ENCODE measurements around the gene DDX3X.
"Not testable (repeated sequence)": the region's sequence is repeated elsewhere in the genome, so short reads cannot be mapped to it uniquely, and the experiment has no call there.

Gene DDX3X

DNA sequence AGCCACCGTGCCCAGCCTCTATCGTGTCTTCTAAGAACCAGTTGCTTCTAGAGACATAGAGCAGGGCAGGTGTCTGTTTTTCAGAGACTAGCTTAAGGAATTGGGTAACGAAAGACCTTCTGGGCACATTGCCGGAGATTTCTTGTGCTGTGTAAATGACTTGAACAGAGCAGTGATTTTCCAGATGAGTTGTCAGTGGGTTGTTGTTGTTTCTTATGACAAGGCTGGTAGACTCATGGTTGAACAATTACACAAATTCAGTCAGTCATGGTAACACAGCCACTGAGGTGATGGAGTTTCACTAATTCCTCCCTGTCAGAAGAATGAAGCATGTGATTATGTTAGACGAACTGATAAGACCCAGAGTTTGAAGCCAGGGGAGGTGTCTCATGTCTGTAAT is 20.5 kb upstream of the DDX3X start:
- no peak for DNase-seq (ENCODE audit: extremely low spot score)
- ChIA-PET POLR2A (interaction anchor here (0.6 kb wide), 2 partner anchors 20 to 28 kb away, joined by 3 to 4 read pairs; no protein-coding TSS in a partner anchor), CTCF (interaction anchor here (1.2 to 1.7 kb wide), 2 partner anchors 17 to 60 kb away, joined by 3 to 4 read pairs; no protein-coding TSS in a partner anchor)
- TF ChIP-seq, protein P1, sequence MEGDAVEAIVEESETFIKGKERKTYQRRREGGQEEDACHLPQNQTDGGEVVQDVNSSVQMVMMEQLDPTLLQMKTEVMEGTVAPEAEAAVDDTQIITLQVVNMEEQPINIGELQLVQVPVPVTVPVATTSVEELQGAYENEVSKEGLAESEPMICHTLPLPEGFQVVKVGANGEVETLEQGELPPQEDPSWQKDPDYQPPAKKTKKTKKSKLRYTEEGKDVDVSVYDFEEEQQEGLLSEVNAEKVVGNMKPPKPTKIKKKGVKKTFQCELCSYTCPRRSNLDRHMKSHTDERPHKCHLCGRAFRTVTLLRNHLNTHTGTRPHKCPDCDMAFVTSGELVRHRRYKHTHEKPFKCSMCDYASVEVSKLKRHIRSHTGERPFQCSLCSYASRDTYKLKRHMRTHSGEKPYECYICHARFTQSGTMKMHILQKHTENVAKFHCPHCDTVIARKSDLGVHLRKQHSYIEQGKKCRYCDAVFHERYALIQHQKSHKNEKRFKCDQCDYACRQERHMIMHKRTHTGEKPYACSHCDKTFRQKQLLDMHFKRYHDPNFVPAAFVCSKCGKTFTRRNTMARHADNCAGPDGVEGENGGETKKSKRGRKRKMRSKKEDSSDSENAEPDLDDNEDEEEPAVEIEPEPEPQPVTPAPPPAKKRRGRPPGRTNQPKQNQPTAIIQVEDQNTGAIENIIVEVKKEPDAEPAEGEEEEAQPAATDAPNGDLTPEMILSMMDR (IDR thresholded peaks at IDR 0.05; ENCODE audit: control extremely low read depth, extremely low read depth, low read depth, missing control alignments): no peak

DNA sequence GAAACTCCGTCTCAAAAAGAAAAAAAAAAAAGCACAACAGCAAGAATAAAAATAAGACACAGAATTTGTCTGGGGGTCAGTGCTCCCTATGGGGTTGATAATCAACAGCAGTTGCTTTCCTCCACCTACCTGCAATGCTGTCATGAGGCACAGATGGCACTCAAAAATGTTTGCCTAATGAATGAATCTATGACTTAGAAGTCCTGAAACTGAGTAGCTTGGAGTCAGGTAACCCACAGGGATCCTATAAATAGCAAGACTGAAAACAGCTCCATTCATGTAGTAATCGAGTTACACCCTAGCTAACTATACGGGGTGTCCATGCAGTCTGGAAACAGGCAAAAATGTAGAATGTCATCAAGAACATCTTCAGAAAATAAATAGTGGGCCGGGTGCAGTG is 19.8 kb upstream of the DDX3X start:
- ChIA-PET POLR2A (no interaction called here), CTCF (interaction anchor here (1.7 kb wide), 1 partner anchor 18 kb away, joined by 4 read pairs; no protein-coding TSS in a partner anchor)
- DNase-seq (ENCODE audit: extremely low spot score): no peak
- TF ChIP-seq, protein P1 (IDR thresholded peaks at IDR 0.05; ENCODE audit: control extremely low read depth, extremely low read depth, low read depth, missing control alignments): no peak

DNA sequence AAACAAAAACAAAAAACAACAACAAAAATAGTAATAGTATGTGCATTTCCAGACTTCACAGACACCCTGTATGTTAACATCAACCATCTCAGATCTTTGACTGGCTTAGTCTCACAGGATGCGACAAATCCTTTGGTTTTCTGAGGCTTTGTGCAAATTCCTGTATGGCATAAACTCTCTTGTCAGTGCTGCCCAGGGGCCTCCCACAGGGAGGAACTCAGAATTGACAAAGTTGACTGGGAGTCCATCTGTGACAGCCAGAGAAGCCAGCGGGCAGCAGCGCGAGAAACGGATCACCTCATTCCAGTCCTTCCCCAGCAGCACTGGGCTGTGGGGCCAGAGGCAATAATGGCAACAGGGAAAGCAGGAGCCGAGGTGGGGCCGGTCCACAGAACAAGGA is 19.1 kb upstream of the DDX3X start:
- CTCF ChIA-PET: no interaction called here
- DNase-seq (ENCODE audit: extremely low spot score): no peak
- TF ChIP-seq, protein P1 (IDR thresholded peaks at IDR 0.05; ENCODE audit: control extremely low read depth, extremely low read depth, low read depth, missing control alignments): no peak
- POLR2A ChIA-PET: no interaction called here

DNA sequence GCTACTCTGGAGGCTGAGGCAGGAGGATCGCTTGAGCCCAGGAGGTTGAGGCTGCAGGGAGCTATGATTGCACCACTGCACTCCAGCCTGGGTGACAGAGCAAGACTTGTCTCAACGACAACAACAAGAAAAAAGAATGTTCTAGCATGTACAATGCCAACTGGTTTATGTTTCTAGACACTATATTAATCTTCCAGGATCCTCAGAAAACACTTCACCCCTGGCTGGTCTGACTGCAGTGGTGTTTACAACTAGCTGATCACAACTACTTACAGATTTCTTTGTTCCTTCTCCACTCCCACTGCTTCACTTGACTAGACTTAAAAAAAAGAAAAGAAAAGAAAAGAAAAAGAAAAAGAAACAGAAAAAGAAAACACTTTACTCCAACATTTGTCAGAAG is 17.7 kb upstream of the DDX3X start:
- POLR2A ChIA-PET; DNase-seq (ENCODE audit: extremely low spot score): not testable (repeated sequence)
- CTCF ChIA-PET: interaction anchor here (1.3 kb wide), 1 partner anchor 113 kb away, joined by 3 read pairs; no protein-coding TSS in a partner anchor

DNA sequence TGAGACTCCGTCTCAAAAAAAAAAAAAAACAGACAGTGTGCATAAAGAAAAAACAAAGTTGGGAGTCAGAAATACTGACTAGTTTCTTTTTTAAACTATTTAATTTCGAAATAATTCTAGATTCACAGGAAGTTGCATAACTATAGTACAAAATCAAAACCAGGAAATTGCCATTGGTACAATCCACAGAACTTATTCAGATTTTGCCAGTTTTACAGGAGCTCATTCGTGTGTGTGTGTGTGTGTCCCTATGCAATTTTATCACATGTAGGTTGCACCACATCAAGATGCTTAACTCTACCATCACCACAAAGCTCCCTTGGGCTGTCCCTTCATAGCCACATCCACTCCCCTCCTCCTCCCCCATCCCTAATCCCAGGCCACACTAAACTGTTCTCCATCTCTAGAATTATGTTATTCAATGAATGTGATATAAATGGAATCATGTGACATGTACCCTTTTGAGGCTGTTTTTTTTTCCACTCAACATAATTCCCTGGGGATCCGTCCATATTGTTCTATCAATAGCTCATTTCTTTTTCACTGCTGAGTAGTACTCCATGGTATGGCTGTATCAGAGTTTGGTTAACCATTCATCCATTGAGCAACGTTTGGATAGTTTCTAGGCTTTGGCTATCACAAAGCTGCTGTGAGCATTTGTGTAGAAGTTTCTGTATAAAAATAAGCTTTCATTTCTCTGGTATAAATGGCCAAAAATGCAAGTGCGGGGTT is 16.3 kb upstream of the DDX3X start:
- TF ChIP-seq, protein P1 (IDR thresholded peaks at IDR 0.05; ENCODE audit: control extremely low read depth, extremely low read depth, low read depth, missing control alignments): no peak
- DNase-seq (ENCODE audit: extremely low spot score): no peak
- POLR2A ChIA-PET: no interaction called here
- CTCF ChIA-PET: no interaction called here

DNA sequence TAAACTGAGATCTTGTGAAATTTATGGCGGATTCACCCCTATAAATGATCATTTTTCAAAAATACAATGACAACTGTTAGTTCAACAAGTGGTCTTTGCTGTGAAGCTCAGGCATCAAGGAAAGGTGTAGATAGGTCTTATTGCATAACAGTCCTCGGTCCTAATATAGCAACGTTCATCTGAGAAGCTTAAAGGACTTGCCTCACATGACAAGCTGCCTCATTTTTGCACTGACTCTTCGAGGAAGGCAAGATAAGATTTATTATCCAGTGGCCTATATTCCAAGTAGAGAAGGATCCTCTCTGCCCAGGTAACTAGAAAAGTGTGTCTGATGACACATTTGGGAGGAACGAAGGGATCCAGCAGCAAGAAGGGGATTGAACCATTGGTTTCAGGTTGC is 13.6 kb upstream of the DDX3X start:
- TF ChIP-seq, protein P1 (IDR thresholded peaks at IDR 0.05; ENCODE audit: control extremely low read depth, extremely low read depth, low read depth, missing control alignments): no peak
- POLR2A ChIA-PET: no interaction called here
- CTCF ChIA-PET: no interaction called here
- DNase-seq (ENCODE audit: extremely low spot score): no peak

DNA sequence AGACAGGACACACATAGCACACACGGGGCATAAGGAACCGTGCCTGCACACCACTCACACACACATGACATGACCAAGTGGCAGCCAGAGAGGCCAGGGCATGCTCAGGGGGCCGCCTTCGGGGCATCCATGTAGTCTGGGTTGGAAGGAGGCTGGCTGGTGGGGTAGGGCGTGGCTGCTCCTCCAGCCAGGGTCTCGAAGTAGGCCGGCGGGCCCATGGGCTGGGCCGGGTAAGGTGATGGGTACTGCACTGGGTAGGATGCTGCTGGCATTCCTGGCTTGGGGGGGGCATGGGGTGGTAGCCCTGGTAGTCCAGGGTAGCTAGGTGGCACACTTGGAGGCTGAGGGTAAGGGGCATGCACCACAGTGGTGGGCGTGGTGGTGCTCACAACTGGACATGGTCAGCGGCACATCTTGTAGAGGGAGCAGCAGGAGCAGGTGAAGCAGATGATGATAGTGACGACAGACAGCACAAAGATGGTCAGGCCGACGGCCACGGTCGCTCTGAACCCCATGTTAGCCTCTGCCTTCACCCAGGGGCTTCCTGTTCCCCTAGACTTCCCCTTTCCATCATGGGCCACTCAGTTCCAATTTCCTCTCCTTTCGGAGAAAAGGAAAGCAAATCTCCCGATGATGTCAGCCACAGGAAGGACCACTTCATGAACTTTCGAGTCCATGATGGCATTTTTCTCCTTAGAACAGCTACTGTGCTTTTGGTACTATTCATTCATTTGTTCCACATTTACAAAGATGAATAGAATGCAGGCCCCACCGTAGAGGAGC is 10.9 kb upstream of the DDX3X start:
- DNase-seq (ENCODE audit: extremely low spot score): no peak
- TF ChIP-seq, protein P1 (IDR thresholded peaks at IDR 0.05; ENCODE audit: control extremely low read depth, extremely low read depth, low read depth, missing control alignments): no peak
- CTCF ChIA-PET: no interaction called here
- POLR2A ChIA-PET: no interaction called here

All from GM10248 (cell line).